ENCODE results near the gene BNIP3. TPM values are rescaled to one million over a fixed set of nuclear protein-coding genes. Genes with fewer than 3 reads are reported as not detected.

BNIP3 gene
- total RNA-seq, 1 experiment from 2014 or later = 57.1 TPM

DNA sequence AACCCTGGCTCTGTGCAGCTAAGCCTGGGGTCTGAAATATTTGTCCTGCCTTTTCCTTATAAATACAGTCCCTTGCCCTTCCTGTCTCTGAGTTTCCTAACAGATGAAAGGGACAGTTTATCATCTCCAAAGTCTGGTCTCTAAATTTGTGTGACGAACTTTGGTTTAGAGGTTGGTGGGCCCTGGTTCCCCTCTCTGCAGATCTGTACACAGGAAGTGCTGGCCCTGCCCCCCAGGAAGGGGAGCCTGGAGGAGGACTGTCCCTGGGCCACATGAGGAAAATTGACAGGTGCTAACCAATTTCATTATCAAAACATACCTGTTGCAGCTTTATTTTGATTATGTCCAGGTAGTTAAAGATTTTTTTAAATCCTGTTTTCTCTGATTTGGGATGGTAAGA is 46.5 kb downstream of the BNIP3 start:
- Histone ChIP-seq H3K27ac (ENCODE audit: insufficient read length, low read depth, low read length) (no peak overlapping the region), H2BK5ac (ENCODE audit: insufficient read length, low read length) (no peak overlapping the region), H3K14ac (ENCODE audit: insufficient read depth, low read length) (no peak overlapping the region), H3K9ac (ENCODE audit: extremely low read depth, insufficient read length, low read length) (no peak overlapping the region), H3K18ac (ENCODE audit: insufficient read length, low read depth, low read length) (no peak overlapping the region), H3K4me1 (ENCODE audit: insufficient read depth, low read length) (peaks cover 2% of the 10 kb centered on the region; the same call in 1 of the 2 replicates), H3K79me1 (ENCODE audit: insufficient read depth, low read depth, low read length, poor library complexity, severe bottlenecking) (peaks cover 27% of the 10 kb centered on the region), H2BK15ac (ENCODE audit: low read depth, low read length) (no peak overlapping the region), H3T11ph (ENCODE audit: low read length) (no peak overlapping the region), H3K23me2 (ENCODE audit: insufficient read length, low read depth, low read length, poor library complexity, severe bottlenecking) (no peaks in the 10 kb centered on the region), H2AK5ac (ENCODE audit: insufficient read length, low read length) (no peak overlapping the region), H3K4ac (ENCODE audit: low read depth, low read length) (no peak overlapping the region), H2BK120ac (ENCODE audit: low read depth, low read length, poor library complexity, severe bottlenecking) (no peak overlapping the region), H2AFZ (ENCODE audit: low read length) (no peak overlapping the region), H3K4me2 (ENCODE audit: insufficient read depth, insufficient read length, low read length) (no peak overlapping the region), H3K79me2 (ENCODE audit: insufficient read depth, low read length) (peaks cover 13% of the 10 kb centered on the region; the same call in 1 of the 2 replicates), H4K8ac (replicated peaks; ENCODE audit: insufficient read length, low read depth, low read length) (no peak overlapping the region), H4K20me1 (ENCODE audit: control insufficient read depth, insufficient read depth, insufficient read length) (peaks cover 3% of the 10 kb centered on the region), H2BK20ac (ENCODE audit: low read depth, low read length, poor library complexity, severe bottlenecking) (no peak overlapping the region), H2BK12ac (ENCODE audit: insufficient read length, low read depth, low read length) (no peak overlapping the region), H3K23ac (ENCODE audit: insufficient read length, low read depth, low read length) (no peak overlapping the region), H3K27me3 (ENCODE audit: insufficient read depth, low read length) (no peaks in the 10 kb centered on the region), H4K5ac (ENCODE audit: insufficient read length, low read depth, low read length) (no peak overlapping the region), H3K9me3 (ENCODE audit: control insufficient read depth, low read depth, low read length) (no peaks in the 10 kb centered on the region), H4K91ac (ENCODE audit: insufficient read length, low read depth, low read length) (no peak overlapping the region), H3K56ac (ENCODE audit: insufficient read length, low read depth, low read length) (no peak overlapping the region)
- TF ChIP-seq CTCF (conservative IDR thresholded peaks at IDR 0.05) = no peak
- H3K9me3 Mint-ChIP-seq = no peaks in the 10 kb centered on the region; a peak in 1 of 5 replicates
- no peak overlapping the region for H3K4me3 Mint-ChIP-seq
- no peaks in the 10 kb centered on the region for H3K27me3 Mint-ChIP-seq (ENCODE audit: low read depth)
- peaks cover 15 to 42% (median 38%) of the 10 kb centered on the region in 3 experiments; a peak in 6 of 7 replicates for H3K36me3 Mint-ChIP-seq (ENCODE audit: insufficient read depth in 1 of 3, low read depth in 3 of 3)
- peaks cover 13 to 18% of the 10 kb centered on the region in 2 experiments for H3K4me1 Mint-ChIP-seq
- no peak for DNase-seq
- WGBS (ENCODE audit: extremely low coverage, insufficient read length, low lambda C conversion rate) = no CpG with 5 or more reads among the region's 1 CpG
- H3K27ac Mint-ChIP-seq = no peak overlapping the region
